Measurements from ENCODE around the gene PTPRD. TPM values are rescaled to one million over a fixed set of nuclear protein-coding genes. Genes with fewer than 3 reads are reported as not detected.
"Not testable (repeated sequence)": the region's sequence is repeated elsewhere in the genome, so short reads cannot be mapped to it uniquely, and the experiment has no call there.

PTPRD gene
- total and polyA plus RNA-seq, 2 donors (not counting 1 experiment from before 2014, with no cell fraction given) = not detected

GRCh38 chr9:9478741-9479140 lies 1134.1 kb downstream of the PTPRD start:
- no peaks in the 10 kb centered on the region for H3K79me2 ChIP-seq (ENCODE audit: control insufficient read depth, insufficient read depth, low read length)
- H3K4me2 ChIP-seq (replicated peaks; ENCODE audit: low read depth, low read length, poor library complexity, severe bottlenecking) = no peak overlapping the region
- no peaks in the 10 kb centered on the region for H3K36me3 ChIP-seq (replicated peaks in 1 of 2; ENCODE audit: control extremely low read depth in 1 of 2, control insufficient read depth in 1 of 2, extremely low read depth in 1 of 2, insufficient read depth in 2 of 2, low read length in 1 of 2)
- H2AFZ ChIP-seq (ENCODE audit: insufficient read depth, low read depth, low read length, poor library complexity, severe bottlenecking) = no peak overlapping the region
- DNase-seq (no peak), ATAC-seq (ENCODE audit: low read depth) (no peak)
- ChIA-PET CTCF (no interaction called here), POLR2A (no interaction called here)
- Mint-ChIP-seq H3K27me3 (no peaks in the 10 kb centered on the region), H3K4me3 (no peak overlapping the region), H3K4me1 (no peaks in the 10 kb centered on the region), H3K9me3 (ENCODE audit: insufficient read depth) (no peaks in the 10 kb centered on the region), H3K27ac (no peak overlapping the region)
- WGBS (ENCODE audit: insufficient coverage) = 100% methylated on average over 1 of the region's 3 CpGs
- no peak overlapping the region for H3K27ac ChIP-seq (ENCODE audit: low read length in 2 of 2)
- intact Hi-C loops (cut with micrococcal nuclease) = no loop called here
- no peaks in the 10 kb centered on the region for H3K9me3 ChIP-seq (ENCODE audit: control extremely low read depth in 1 of 3, control insufficient read depth in 2 of 3, insufficient read depth in 1 of 3, low read length in 2 of 3)
- H4K20me1 ChIP-seq (ENCODE audit: control insufficient read depth, insufficient read depth, low read length, poor library complexity, severe bottlenecking) = no peaks in the 10 kb centered on the region
- H3K4me1 ChIP-seq (ENCODE audit: control insufficient read depth in 2 of 2, insufficient read depth in 2 of 2, low read length in 2 of 2) = no peaks in the 10 kb centered on the region
- H3K9ac ChIP-seq (ENCODE audit: low read length) = no peak overlapping the region
- no peaks in the 10 kb centered on the region for H3K27me3 ChIP-seq (replicated peaks in 1 of 4; ENCODE audit: control extremely low read depth in 1 of 4, control insufficient read depth in 3 of 4, insufficient read depth in 4 of 4, low read length in 3 of 4)
- H3K4me3 ChIP-seq (ENCODE audit: control extremely low read depth in 1 of 5, extremely low read depth in 1 of 5, insufficient read depth in 1 of 5, low read depth in 2 of 5, low read length in 4 of 5) = no peak overlapping the region
- TF ChIP-seq EZH2 (IDR thresholded peaks at IDR 0.05; ENCODE audit: borderline replicate concordance, insufficient read depth, low read depth, low read length, poor library complexity, severe bottlenecking) = no peak
- TF ChIP-seq, protein P1, sequence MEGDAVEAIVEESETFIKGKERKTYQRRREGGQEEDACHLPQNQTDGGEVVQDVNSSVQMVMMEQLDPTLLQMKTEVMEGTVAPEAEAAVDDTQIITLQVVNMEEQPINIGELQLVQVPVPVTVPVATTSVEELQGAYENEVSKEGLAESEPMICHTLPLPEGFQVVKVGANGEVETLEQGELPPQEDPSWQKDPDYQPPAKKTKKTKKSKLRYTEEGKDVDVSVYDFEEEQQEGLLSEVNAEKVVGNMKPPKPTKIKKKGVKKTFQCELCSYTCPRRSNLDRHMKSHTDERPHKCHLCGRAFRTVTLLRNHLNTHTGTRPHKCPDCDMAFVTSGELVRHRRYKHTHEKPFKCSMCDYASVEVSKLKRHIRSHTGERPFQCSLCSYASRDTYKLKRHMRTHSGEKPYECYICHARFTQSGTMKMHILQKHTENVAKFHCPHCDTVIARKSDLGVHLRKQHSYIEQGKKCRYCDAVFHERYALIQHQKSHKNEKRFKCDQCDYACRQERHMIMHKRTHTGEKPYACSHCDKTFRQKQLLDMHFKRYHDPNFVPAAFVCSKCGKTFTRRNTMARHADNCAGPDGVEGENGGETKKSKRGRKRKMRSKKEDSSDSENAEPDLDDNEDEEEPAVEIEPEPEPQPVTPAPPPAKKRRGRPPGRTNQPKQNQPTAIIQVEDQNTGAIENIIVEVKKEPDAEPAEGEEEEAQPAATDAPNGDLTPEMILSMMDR (IDR thresholded peaks at IDR 0.05) = no peak

DNA sequence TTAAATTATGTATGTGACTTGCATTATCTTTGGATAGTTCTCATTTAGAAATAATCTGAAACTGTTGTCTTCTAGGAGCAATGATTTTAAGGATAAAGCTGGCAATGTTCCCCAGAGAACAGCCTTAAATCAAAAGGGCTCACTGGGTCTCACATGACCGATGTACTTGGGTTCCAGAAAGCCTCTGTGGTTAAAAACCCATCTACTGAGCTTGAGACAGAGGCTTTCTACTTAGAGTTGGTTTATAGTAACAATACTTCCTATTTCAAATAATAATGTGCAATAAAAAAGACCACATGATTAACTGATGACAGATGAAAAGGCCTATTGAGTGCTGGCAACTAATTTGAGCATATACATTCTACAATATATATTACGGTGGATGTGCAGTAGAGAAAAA lies 1143.5 kb downstream of the PTPRD start:
- TF ChIP-seq, protein P1 (IDR thresholded peaks at IDR 0.05) = no peak
- TF ChIP-seq EZH2 (IDR thresholded peaks at IDR 0.05; ENCODE audit: borderline replicate concordance, insufficient read depth, low read depth, low read length, poor library complexity, severe bottlenecking) = no peak
- Histone ChIP-seq H3K9ac (ENCODE audit: low read length) (no peak overlapping the region), H3K4me1 (ENCODE audit: control insufficient read depth in 2 of 2, insufficient read depth in 2 of 2, low read length in 2 of 2) (no peaks in the 10 kb centered on the region), H3K9me3 (ENCODE audit: control extremely low read depth in 1 of 3, control insufficient read depth in 2 of 3, insufficient read depth in 1 of 3, low read length in 2 of 3) (no peaks in the 10 kb centered on the region), H3K27ac (ENCODE audit: low read length in 2 of 2) (no peak overlapping the region), H4K20me1 (ENCODE audit: control insufficient read depth, insufficient read depth, low read length, poor library complexity, severe bottlenecking) (no peaks in the 10 kb centered on the region), H3K27me3 (replicated peaks in 1 of 4; ENCODE audit: control extremely low read depth in 1 of 4, control insufficient read depth in 3 of 4, insufficient read depth in 4 of 4, low read length in 3 of 4) (no peaks in the 10 kb centered on the region), H3K36me3 (replicated peaks in 1 of 2; ENCODE audit: control extremely low read depth in 1 of 2, control insufficient read depth in 1 of 2, extremely low read depth in 1 of 2, insufficient read depth in 2 of 2, low read length in 1 of 2) (no peaks in the 10 kb centered on the region), H3K4me2 (replicated peaks; ENCODE audit: low read depth, low read length, poor library complexity, severe bottlenecking) (no peak overlapping the region), H3K79me2 (ENCODE audit: control insufficient read depth, insufficient read depth, low read length) (no peaks in the 10 kb centered on the region), H2AFZ (ENCODE audit: insufficient read depth, low read depth, low read length, poor library complexity, severe bottlenecking) (no peak overlapping the region), H3K4me3 (ENCODE audit: control extremely low read depth in 1 of 5, extremely low read depth in 1 of 5, insufficient read depth in 1 of 5, low read depth in 2 of 5, low read length in 4 of 5) (no peak overlapping the region)
- POLR2A ChIA-PET = no interaction called here
- Mint-ChIP-seq H3K4me1 (no peaks in the 10 kb centered on the region), H3K9me3 (ENCODE audit: insufficient read depth) (peaks cover 2% of the 10 kb centered on the region), H3K27me3 (no peaks in the 10 kb centered on the region), H3K27ac (no peak overlapping the region), H3K4me3 (no peak overlapping the region)
- no peak for DNase-seq
- no peak for ATAC-seq (ENCODE audit: low read depth)
- CTCF ChIA-PET = no interaction called here
- no CpG with 5 or more reads among the region's 2 CpGs for WGBS (ENCODE audit: insufficient coverage)
- intact Hi-C loops (cut with micrococcal nuclease) = no loop called here

GRCh38 chr9:9441874-9442273 lies 1170.9 kb downstream of the PTPRD start:
- H3K27ac ChIP-seq (ENCODE audit: low read length in 2 of 2); H3K9me3 Mint-ChIP-seq (ENCODE audit: insufficient read depth); intact Hi-C loops (cut with micrococcal nuclease); H3K27ac Mint-ChIP-seq; H3K9me3 ChIP-seq (ENCODE audit: control extremely low read depth in 1 of 3, control insufficient read depth in 2 of 3, insufficient read depth in 1 of 3, low read length in 2 of 3); H3K4me2 ChIP-seq (replicated peaks; ENCODE audit: low read depth, low read length, poor library complexity, severe bottlenecking); H2AFZ ChIP-seq (ENCODE audit: insufficient read depth, low read depth, low read length, poor library complexity, severe bottlenecking); H3K4me1 Mint-ChIP-seq; H3K27me3 Mint-ChIP-seq; H3K4me1 ChIP-seq (ENCODE audit: control insufficient read depth in 2 of 2, insufficient read depth in 2 of 2, low read length in 2 of 2); H3K9ac ChIP-seq (ENCODE audit: low read length); ATAC-seq (ENCODE audit: low read depth); H3K4me3 Mint-ChIP-seq; H3K27me3 ChIP-seq (replicated peaks in 1 of 4; ENCODE audit: control extremely low read depth in 1 of 4, control insufficient read depth in 3 of 4, insufficient read depth in 4 of 4, low read length in 3 of 4); H3K36me3 ChIP-seq (replicated peaks in 1 of 2; ENCODE audit: control extremely low read depth in 1 of 2, control insufficient read depth in 1 of 2, extremely low read depth in 1 of 2, insufficient read depth in 2 of 2, low read length in 1 of 2); CTCF ChIA-PET; H4K20me1 ChIP-seq (ENCODE audit: control insufficient read depth, insufficient read depth, low read length, poor library complexity, severe bottlenecking); DNase-seq; H3K79me2 ChIP-seq (ENCODE audit: control insufficient read depth, insufficient read depth, low read length); H3K4me3 ChIP-seq (ENCODE audit: control extremely low read depth in 1 of 5, extremely low read depth in 1 of 5, insufficient read depth in 1 of 5, low read depth in 2 of 5, low read length in 4 of 5); POLR2A ChIA-PET: not testable (repeated sequence)
- 100% methylated on average over 2 of the region's 19 CpGs for WGBS (ENCODE audit: insufficient coverage)

All from B cell (primary cell).